Measurements from ENCODE around the gene TOP3A. TPM values are rescaled to one million over a fixed set of nuclear protein-coding genes. Genes with fewer than 3 reads are reported as not detected.

The TOP3A gene
- total RNA-seq, 2 donors from 2014 or later, result 18.4 to 37.1 TPM

DNA sequence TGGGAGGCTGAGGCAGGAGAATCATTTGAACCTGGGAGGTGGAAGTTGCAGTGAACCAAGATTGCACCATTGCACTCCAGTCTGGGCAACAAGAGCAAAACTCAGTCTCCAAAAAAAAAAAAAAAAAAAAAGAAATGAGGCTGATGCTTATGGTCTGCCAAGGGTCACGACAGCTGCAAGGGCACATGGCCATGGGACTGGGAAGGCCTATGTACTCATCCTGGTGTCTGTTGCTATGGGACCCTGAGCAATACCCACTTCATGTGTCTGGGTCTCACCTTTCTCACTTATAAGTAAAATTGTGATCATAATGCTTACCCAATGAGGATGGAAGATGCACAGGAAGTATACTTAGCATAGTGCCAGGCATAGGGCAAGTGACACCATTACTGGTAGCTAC lies 37.7 kb downstream of the TOP3A start:
- intact Hi-C loops (cut with DNase I), result no loop called here
- Histone ChIP-seq H3K27me3 (replicated peaks; ENCODE audit: insufficient read depth) (no peaks in the 10 kb centered on the region), H3K27ac (no peak overlapping the region), H3K4me3 (no peak overlapping the region), H3K36me3 (peaks cover 4 to 5% of the 10 kb centered on the region in 2 donors), H3K9me3 (no peaks in the 10 kb centered on the region), H3K4me1 (replicated peaks) (no peaks in the 10 kb centered on the region)
- TF ChIP-seq POLR2A (IDR thresholded peaks at IDR 0.05) (no peak), CTCF (IDR thresholded peaks at IDR 0.05) (no peak)
- WGBS, result 100% methylated on average over 1 of the region's 1 CpG
- no peak for DNase-seq (ENCODE audit: low spot score)

DNA sequence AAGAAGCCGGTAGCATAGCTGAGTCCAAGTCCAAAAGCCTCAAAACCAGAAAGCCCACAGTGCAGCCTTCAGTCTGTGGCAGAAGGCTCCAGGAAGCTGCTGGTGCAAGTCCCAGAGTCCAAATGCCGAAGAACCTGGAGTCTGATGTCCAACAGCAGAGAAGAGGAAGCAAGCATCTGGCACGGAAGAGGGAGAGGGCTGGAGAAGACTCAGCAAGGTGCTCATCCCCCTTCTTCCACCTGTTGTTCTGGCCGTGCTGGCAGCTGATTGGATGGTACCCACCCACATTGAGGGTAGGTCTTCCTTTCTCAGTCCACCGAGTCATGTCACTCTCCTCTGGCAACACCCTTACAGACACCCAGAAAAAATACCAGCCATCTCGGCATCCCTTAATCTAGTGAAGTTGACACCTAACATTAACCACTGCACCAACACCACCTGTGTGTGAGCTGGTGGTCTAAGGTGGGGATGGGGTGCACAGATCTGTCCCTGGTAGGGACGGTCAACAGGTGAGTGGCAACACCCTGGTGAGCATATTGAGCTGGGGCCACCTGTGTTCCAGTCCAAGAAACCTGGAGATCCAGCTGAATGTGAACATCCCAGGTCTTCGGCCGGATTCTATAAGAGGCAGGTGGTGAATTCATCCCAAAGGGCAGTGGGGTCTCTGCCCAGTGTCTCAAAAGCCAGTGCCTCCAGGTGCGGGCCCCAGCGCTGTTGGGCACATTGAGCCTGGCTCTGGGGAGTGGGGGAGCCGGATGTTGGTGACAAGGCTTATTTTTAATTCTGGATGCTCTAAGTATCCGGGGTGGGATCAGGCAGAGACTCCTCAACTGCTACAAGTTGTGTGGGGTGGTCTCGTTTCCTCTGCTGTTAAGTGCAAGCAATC lies 44.5 kb downstream of the TOP3A start:
- TF ChIP-seq POLR2A (IDR thresholded peaks at IDR 0.05) (no peak), CTCF (IDR thresholded peaks at IDR 0.05) (no peak), POLR2AphosphoS5 (IDR thresholded peaks at IDR 0.05) (no peak)
- H3K36me3 ChIP-seq, result peaks cover 4 to 6% of the 10 kb centered on the region in 2 donors
- DNase-seq (ENCODE audit: low spot score), result no peak
- H3K4me3 ChIP-seq, result no peak overlapping the region
- intact Hi-C loops (cut with DNase I), result no loop called here
- 81% methylated on average over 14 of the region's 14 CpGs for WGBS
- H3K9me3 ChIP-seq, result no peaks in the 10 kb centered on the region
- no peaks in the 10 kb centered on the region for H3K27me3 ChIP-seq (replicated peaks; ENCODE audit: insufficient read depth)
- H3K4me1 ChIP-seq (replicated peaks), result no peaks in the 10 kb centered on the region
- H3K27ac ChIP-seq, result no peak overlapping the region

DNA sequence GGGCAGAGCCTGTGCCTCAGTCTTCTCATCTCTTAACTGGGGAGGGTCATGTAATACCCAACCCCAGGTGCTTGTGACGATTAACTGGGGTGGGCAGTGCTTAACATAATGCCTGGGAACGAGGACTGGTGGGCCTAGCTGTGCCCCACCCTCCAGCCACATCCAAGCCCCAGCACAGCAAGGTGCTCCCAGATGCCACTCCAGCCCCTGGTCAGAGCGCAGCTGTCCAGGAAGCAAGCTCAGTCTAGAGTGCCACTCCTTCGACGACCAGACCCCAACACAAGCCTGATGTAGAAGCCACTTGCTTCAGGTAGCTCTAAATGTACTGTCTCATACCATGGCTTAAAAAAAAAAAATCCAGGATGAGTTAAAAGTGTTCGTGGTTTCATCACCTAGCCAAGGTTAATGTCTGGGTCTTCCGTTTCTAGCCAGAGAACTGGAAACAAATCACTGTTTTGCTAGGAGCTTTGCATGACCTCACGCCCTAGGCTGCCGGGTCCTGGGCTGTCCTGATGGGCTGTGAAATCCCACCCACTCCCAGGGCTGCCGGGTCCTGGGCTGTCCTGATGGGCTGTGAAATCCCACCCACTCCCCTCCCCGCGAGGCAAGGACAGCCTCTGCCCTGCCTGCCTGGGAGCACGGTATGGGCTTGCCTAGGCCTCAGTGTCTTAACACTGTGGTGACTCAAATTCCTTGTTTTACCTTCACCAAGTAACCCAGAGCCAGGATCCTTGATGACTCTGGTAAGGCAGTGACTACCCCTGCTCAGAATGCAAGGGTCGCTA lies 46.7 kb downstream of the TOP3A start:
- intact Hi-C loops (cut with DNase I), result no loop called here
- H3K4me1 ChIP-seq (replicated peaks), result no peaks in the 10 kb centered on the region
- TF ChIP-seq CTCF (IDR thresholded peaks at IDR 0.05), result no peak
- TF ChIP-seq POLR2A (IDR thresholded peaks at IDR 0.05), result no peak
- no peak for TF ChIP-seq POLR2AphosphoS5 (IDR thresholded peaks at IDR 0.05)
- H3K9me3 ChIP-seq, result no peaks in the 10 kb centered on the region
- peaks cover 11 to 19% of the 10 kb centered on the region in 2 donors for H3K36me3 ChIP-seq
- H3K27ac ChIP-seq, result no peak overlapping the region
- H3K4me3 ChIP-seq, result no peak overlapping the region
- 44% methylated on average over 13 of the region's 14 CpGs for WGBS
- DNase-seq (ENCODE audit: low spot score), result no peak
- no peaks in the 10 kb centered on the region for H3K27me3 ChIP-seq (replicated peaks; ENCODE audit: insufficient read depth)

GRCh38 chr17:18267366-18267765 lies 47.4 kb downstream of the TOP3A start:
- peaks cover 11 to 19% of the 10 kb centered on the region in 2 donors for H3K36me3 ChIP-seq
- 75% methylated on average over 8 of the region's 10 CpGs for WGBS
- no peak for TF ChIP-seq POLR2AphosphoS5 (IDR thresholded peaks at IDR 0.05)
- no peak for TF ChIP-seq CTCF (IDR thresholded peaks at IDR 0.05)
- TF ChIP-seq POLR2A (IDR thresholded peaks at IDR 0.05), result no peak
- no peak overlapping the region for H3K27ac ChIP-seq
- H3K27me3 ChIP-seq (replicated peaks; ENCODE audit: insufficient read depth), result no peaks in the 10 kb centered on the region
- DNase-seq (ENCODE audit: low spot score), result no peak
- no peaks in the 10 kb centered on the region for H3K4me1 ChIP-seq (replicated peaks)
- H3K9me3 ChIP-seq, result no peaks in the 10 kb centered on the region
- intact Hi-C loops (cut with DNase I), result no loop called here
- H3K4me3 ChIP-seq, result no peak overlapping the region

All from prostate gland (tissue), 2 donors.